Left hindlimb (tissue), 1 donor: ENCODE measurements around the gene DHTKD1.
"Not testable (repeated sequence)": the region's sequence is repeated elsewhere in the genome, so short reads cannot be mapped to it uniquely, and the experiment has no call there.

Source experiments
- DNase-seq: peaks from one replicate; pipeline ENCODE4 v3.0.0-alpha.2; 2018

The DHTKD1 gene

DNA sequence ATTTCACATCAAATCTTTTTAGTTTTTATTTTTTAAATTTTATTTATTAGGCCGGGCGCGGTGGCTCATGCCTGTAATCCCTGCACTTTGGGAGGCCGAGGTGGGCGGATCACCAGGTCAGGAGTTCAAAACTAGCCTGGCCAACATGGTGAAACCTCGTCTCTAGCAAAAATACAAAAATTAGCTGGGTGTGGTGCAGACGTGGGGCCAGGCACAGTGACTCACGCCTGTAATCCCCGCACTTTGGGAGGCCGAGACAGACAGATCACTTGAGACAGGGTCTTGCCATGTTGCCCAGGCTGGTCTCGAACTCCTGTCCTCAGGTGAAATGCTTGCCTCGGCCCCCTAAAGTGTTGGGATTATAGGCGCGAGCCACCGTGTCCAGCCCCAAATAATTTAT is 2.7 kb downstream of the DHTKD1 start:
- DNase-seq = not testable (repeated sequence)

DNA sequence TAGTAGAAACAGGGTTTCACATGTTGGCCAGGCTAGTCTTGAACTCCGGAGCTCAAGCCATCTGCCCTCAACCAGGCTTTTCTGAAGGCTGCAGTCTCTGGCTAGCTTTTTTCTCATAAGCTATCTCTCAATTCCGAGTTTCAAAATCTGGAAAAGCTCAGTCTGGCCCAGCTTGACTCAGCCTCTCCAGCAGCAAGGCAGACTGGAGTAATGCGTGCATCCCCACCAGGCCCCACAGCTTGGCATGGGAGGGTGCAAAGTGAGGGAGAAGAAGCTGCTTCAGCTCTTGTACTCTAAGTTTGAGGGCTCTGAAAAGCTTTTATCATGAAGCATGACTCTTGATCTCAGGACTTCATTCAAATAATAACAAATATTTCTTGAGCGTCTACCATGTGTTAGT is 4.8 kb downstream of the DHTKD1 start:
- no peak for DNase-seq

DNA sequence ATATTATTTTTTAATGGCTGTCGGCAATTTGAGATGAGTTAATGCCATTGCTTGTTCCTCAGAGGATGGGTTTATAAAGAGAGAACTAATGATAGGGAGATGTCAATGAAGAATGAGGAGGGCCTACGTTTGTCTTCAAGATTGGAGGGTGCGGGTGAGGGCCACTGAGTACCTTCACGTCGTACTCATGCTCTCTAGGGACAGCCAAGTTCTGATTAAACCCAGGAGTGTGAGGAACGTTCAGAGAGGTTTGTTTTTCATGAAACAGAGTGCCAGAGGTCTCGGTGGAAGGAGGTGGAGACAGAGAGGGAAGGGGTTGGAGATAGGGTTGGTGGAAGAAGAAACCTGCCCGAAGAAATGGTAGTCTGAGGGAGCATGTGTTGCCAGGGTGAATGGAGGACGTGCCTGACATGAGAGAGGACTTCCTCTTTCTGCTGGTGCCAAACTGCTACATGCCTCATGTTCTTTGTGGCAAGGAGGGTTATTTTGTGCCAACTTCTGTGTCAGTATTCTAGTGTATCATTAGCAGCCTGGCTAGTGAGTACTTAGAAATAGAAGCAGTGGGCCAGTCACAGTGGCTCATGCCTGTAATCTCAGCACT is 8.9 kb downstream of the DHTKD1 start:
- no peak for DNase-seq

DNA sequence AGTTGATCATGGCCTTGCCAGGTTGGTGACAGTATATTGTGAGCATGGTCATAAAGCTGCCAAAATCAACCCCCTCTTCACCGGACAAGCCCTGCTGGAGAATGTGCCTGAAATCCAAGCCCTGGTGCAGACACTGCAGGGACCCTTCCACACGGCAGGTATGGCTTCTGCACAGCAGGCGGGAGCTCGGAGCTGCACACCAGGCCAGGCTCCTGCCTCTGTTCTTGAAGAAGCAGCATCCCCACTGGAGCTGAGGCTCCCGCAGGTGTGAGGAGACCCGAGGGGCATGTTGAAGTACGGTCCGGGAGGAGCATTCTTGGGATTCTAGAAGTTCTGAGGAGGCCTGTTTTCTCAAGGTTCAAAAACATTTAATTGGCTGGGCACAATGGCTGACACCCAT is 12.7 kb downstream of the DHTKD1 start:
- no peak for DNase-seq

GRCh38 chr10:12081879-12082557 is 13.3 kb downstream of the DHTKD1 start:
- DNase-seq = no peak

GRCh38 chr10:12088919-12089318 is 20.2 kb downstream of the DHTKD1 start:
- DNase-seq = no peak

DNA sequence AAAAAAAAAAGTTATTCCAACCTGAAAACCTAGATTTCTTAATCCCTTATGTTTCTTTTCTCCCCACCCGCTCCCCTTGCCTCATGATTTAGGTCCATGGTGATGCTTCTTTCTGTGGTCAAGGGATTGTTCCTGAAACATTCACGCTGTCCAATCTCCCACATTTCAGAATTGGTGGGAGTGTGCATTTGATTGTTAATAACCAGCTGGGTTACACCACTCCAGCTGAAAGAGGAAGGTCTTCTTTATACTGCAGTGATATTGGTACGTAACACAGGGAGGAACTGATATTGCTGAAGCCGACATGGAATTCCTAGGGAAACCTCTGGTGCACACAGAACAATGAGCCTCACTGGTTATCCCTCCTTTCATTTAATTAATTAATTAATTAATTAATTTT is 22.7 kb downstream of the DHTKD1 start:
- no peak for DNase-seq

- not testable (repeated sequence) for DNase-seq
These were observed 28.6 kb downstream of the DHTKD1 start for GRCh38 chr10:12097361-12097760.

DNA sequence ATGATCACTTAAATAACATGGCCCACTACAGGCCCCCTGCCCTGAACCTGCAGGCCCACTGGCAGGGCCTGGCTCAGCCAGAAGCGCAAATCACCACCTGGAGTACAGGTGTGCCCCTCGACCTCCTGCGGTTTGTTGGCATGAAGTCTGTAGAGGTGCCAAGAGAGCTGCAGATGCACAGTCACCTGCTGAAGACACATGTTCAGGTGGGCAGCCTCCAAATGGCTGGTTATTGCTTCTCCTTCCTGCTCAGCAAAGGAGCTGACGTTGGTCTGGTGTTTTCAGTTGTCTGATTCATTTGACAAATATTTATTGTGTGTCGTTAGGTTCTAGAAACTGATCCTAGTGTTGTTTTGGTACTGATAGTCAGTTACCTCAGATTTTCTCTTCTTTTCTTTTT is 29.0 kb downstream of the DHTKD1 start:
- no peak for DNase-seq

DNA sequence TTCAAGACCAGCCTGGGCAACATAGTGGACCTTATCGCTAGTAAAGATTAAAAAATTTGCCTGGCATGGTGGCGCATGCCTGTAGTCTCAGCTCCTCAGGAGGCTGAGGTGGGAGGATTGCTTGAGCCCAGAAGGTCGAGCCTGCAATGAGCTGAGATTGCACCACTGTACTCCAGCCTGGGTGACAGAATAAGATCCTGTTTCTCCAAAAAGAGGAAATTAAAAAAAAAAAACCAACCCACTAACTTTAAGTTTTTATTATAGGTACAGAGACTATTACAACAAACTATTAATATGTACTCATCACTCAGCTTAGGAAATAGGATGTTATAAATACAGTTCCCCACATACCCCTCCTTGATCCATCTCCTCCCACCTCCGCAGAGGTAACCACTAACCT is 30.2 kb downstream of the DHTKD1 start:
- DNase-seq = no peak

- DNase-seq = no peak
These were observed 35.0 kb downstream of the DHTKD1 start for GRCh38 chr10:12103802-12104201.

DNA sequence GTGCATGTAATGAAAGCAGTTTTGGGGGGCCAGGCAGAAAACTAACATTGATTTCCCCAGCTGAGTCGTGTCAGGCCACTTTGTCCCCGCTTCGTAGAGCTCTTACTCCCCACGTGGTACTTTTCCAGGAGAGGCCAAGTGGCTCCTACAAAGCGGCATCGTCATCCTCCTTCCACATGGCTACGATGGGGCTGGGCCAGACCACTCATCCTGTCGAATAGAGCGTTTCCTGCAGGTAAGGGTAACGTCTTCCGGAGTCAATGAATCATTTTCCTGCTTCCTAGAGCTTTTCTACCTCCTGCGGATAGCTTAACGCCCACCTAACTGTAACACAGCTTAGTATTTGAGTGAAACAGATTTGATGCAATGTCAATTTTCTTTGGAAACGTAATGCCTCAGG is 39.0 kb downstream of the DHTKD1 start:
- no peak for DNase-seq

DNA sequence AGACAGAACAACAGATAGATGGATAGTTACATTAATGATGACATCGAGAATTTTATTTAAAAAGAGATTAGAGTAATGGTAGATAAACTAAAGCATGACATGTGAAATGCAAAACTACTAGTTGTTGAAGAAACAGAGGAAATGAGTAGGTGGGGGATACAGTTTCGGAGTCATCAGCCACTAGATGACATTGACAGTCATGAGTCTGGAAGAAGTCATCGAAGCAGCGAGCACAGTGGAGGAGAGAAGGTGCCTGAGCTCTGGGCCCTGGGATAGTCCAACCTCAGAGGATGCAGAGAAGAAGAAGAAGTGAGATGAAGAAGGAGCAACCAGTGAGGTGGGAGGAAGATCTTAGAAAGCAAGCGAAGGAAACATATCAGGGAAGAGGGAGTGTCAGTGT is 40.5 kb downstream of the DHTKD1 start:
- DNase-seq = no peak

GRCh38 chr10:12111528-12111927 is 42.8 kb downstream of the DHTKD1 start:
- DNase-seq = no peak

GRCh38 chr10:12113627-12114026 is 44.9 kb downstream of the DHTKD1 start:
- no peak for DNase-seq

DNA sequence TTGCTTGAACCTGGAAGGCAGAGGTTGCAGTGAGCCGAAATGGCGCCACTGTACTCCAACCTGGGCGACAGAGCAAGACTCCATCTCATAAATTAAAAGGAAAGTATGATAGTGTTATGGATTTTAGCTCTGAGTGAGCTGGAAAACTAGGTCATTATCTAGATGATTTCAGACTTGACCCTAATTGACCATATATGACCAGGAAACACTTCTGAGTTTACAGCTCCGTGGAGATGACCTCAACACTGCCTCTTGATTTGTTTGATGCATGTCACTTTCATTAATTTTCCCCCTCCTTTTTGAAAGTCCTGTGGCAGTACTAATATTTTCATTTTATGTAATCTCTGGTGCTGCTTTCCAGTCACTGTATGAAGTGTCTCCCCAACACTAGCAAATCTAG is 52.9 kb downstream of the DHTKD1 start:
- DNase-seq = no peak

- DNase-seq = peak; percentile 95
These were observed 60.7 kb downstream of the DHTKD1 start, which contains the start of gene SEC61A2 for GRCh38 chr10:12129222-12130111. TSS of gene SEC61A2 (plus strand) at chr10:12129677. CDS start at chr10:12129788, 111 bp downstream.

- peak; percentile 59 for DNase-seq
These were observed 61.6 kb downstream of the DHTKD1 start for GRCh38 chr10:12130237-12130872.

DNA sequence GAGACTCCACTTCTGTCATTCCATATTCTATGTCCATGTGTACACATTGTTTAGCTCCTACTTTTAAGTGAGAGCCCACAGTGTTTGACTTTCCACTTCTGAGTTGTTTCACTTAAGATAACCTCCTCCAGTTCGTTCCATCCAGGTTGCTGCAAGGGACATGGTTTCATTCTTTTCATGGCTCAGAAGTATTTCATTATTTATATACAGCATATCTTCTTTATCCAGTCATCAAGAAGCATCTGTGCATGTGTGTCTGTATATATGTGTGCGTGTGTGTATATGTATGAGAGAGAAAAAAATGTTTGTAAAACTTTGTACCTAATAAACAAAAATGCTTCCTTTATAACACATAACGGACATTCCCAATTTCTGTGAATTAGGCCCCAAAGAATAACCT is 66.9 kb downstream of the DHTKD1 start:
- DNase-seq = no peak

GRCh38 chr10:12140038-12140437 is 71.3 kb downstream of the DHTKD1 start:
- no peak for DNase-seq

DNA sequence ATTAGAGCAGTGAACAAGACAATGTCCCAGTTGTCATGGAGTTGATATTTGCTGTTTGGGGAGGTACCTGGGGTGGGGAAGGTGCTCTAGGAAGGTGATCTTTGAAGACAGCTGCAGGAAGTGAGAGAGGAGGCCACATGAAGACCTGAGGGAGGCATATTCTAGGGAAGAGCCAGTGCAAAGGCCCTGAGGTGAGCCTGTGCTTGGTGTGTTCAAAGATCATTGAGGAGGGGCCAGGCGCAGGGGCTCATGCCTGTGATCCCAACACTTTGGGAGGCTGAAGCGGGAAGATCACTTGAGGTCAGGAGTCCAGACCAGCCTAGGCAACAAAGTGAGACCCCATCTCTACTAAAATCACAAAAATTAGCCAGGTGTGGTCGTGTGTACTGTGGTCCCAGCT is 75.8 kb downstream of the DHTKD1 start:
- DNase-seq = no peak

DNA sequence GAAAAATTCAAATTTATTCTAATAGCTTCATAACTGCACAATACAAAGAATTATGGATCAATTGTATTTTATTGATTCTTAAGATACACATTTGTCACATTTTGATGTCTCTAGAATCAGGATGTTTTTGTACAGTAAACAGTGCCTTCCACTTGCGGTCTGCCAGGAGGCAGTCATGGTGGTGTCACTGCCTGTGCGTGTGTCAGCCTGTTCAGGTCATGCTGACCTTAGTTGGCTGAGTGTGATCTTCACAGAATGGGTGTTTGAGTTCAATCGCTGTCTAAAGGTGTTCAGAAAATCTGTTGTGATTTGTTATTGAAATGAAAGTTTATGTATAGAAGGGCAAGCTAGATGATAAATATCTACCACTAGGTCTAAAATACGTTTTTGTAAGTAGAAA is 81.4 kb downstream of the DHTKD1 start:
- no peak for DNase-seq

DNA sequence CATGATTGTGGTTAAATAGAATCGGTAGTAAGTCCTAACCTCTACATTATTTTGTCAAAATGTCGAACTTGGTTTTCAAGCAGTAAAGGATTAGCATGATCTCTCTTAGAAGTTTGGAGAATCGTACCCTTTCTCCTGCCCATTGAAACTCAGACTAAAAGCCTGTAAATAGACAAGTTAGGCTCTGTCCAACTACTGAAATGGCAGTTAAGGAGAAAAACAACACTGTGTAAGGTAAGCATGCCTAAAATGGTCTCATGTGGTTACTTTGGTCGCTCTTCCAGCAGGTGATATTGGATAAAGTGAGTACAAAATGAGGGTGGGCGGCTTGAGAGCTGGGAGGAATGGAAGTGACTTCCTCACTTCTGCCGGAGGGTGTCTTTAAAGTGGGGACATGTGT is 85.8 kb downstream of the DHTKD1 start:
- no peak for DNase-seq
